ENCODE results near the gene PRSS2. TPM values are rescaled to one million over a fixed set of nuclear protein-coding genes. Genes with fewer than 3 reads are reported as not detected.
"Not testable (repeated sequence)": the region's sequence is repeated elsewhere in the genome, so short reads cannot be mapped to it uniquely, and the experiment has no call there.

The PRSS2 gene
- total RNA-seq, 3 donors from 2014 or later (not counting 1 experiment from before 2014, with no cell fraction given), result not detected

GRCh38 chr7:142762104-142762503, 8.7 kb upstream of the PRSS2 start:
- Mint-ChIP-seq H3K27me3 (ENCODE audit: low read depth in 2 of 2) (no peaks in the 10 kb centered on the region), H3K4me1 (peaks cover 7 to 33% of the 10 kb centered on the region in 2 donors), H3K9me3 (no peaks in the 10 kb centered on the region), H3K36me3 (no peaks in the 10 kb centered on the region), H3K4me3 (no peak overlapping the region), H3K27ac (no peak overlapping the region)
- Histone ChIP-seq H3K27me3 (ENCODE audit: control insufficient read depth, insufficient read depth, low read length) (peaks cover 2% of the 10 kb centered on the region), H3K4me3 (ENCODE audit: low read length) (no peak overlapping the region), H3K4me1 (ENCODE audit: control insufficient read depth, insufficient read depth, low read length) (no peaks in the 10 kb centered on the region), H3K36me3 (ENCODE audit: control insufficient read depth, insufficient read depth, low read length) (peaks cover 2% of the 10 kb centered on the region), H3K27ac (ENCODE audit: low read length) (no peak overlapping the region), H3K9me3 (ENCODE audit: control insufficient read depth, insufficient read depth, low read length) (no peaks in the 10 kb centered on the region)
- DNase-seq (no peak), ATAC-seq (no peak)
- intact Hi-C loops (cut with micrococcal nuclease), result no loop called here
- TF ChIP-seq CTCF (IDR thresholded peaks at IDR 0.05), result no peak
- WGBS (ENCODE audit: insufficient coverage), result no CpG with 5 or more reads among the region's 1 CpG

DNA sequence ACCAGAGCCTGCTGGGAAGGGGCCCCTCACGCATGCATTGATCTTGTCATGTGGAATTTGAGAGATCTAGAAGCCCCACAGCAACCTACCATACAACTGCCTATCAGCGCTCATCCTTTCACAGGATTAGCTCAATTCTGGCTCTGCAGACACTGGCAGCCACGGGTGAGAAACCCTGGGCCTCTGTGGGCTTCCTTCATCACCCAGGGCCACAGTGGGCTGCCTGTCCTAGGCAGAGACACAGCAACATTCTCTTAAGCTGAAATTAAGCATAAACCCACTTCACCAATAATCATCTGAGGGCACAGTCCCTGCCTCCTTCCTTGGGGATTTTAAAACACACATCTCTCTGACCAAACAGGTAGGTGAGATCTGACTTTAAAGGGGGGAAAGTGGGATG, 3.3 kb upstream of the PRSS2 start:
- no peaks in the 10 kb centered on the region for H3K9me3 Mint-ChIP-seq
- Histone ChIP-seq H3K4me1 (ENCODE audit: control insufficient read depth, insufficient read depth, low read length) (peaks cover 5% of the 10 kb centered on the region), H3K27ac (ENCODE audit: low read length) (no peak overlapping the region), H3K27me3 (ENCODE audit: control insufficient read depth, insufficient read depth, low read length) (no peaks in the 10 kb centered on the region), H3K9me3 (ENCODE audit: control insufficient read depth, insufficient read depth, low read length) (no peaks in the 10 kb centered on the region), H3K36me3 (ENCODE audit: control insufficient read depth, insufficient read depth, low read length) (peaks cover 2% of the 10 kb centered on the region), H3K4me3 (ENCODE audit: low read length) (no peak overlapping the region)
- WGBS (ENCODE audit: insufficient coverage), result 66% methylated on average over 3 of the region's 3 CpGs
- ATAC-seq (no peak), DNase-seq (no peak)
- no peaks in the 10 kb centered on the region for H3K27me3 Mint-ChIP-seq (ENCODE audit: low read depth in 2 of 2)
- no peak for TF ChIP-seq CTCF (IDR thresholded peaks at IDR 0.05)
- H3K27ac Mint-ChIP-seq, result peak overlapping the region in 1 of 2 donors; percentile 9
- H3K4me3 Mint-ChIP-seq, result no peak overlapping the region
- H3K4me1 Mint-ChIP-seq, result peaks cover 36 to 42% of the 10 kb centered on the region in 2 donors
- intact Hi-C loops (cut with micrococcal nuclease), result no loop called here
- no peaks in the 10 kb centered on the region for H3K36me3 Mint-ChIP-seq

GRCh38 chr7:142767861-142768260, 2.9 kb upstream of the PRSS2 start:
- Mint-ChIP-seq H3K36me3 (no peaks in the 10 kb centered on the region), H3K4me3 (no peak overlapping the region), H3K27me3 (ENCODE audit: low read depth in 2 of 2) (no peaks in the 10 kb centered on the region), H3K27ac (no peak overlapping the region), H3K9me3 (no peaks in the 10 kb centered on the region), H3K4me1 (peaks cover 36 to 43% of the 10 kb centered on the region in 2 donors)
- peaks cover 5% of the 10 kb centered on the region for H3K4me1 ChIP-seq (ENCODE audit: control insufficient read depth, insufficient read depth, low read length)
- H3K27me3 ChIP-seq (ENCODE audit: control insufficient read depth, insufficient read depth, low read length), result no peaks in the 10 kb centered on the region
- ATAC-seq (no peak), DNase-seq (no peak)
- no peaks in the 10 kb centered on the region for H3K9me3 ChIP-seq (ENCODE audit: control insufficient read depth, insufficient read depth, low read length)
- intact Hi-C loops (cut with micrococcal nuclease), result no loop called here
- TF ChIP-seq CTCF (IDR thresholded peaks at IDR 0.05), result no peak
- WGBS (ENCODE audit: insufficient coverage), result 94% methylated on average over 1 of the region's 1 CpG
- no peak overlapping the region for H3K27ac ChIP-seq (ENCODE audit: low read length)
- H3K36me3 ChIP-seq (ENCODE audit: control insufficient read depth, insufficient read depth, low read length), result peaks cover 2% of the 10 kb centered on the region
- H3K4me3 ChIP-seq (ENCODE audit: low read length), result no peak overlapping the region

DNA sequence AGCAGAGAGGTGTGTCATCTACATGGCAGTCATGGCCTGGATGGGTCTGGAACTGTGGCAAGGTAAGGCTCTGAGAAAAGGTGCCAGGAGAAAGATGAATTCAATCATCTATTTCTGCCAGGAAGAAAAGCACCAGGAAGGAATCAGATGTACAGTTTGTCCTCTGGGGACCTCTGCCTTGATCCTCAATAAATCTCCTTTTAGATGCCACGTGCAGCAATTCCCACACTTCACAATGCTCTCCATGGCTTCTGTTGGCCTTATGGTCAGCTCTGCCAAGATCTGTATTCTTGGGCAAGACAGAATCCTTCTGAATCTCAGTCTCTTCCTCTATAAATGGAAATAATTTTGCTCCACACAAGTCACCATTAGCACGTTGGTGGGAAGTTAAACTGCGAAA, 1.9 kb upstream of the PRSS2 start:
- H3K4me3 Mint-ChIP-seq; H3K36me3 Mint-ChIP-seq; ATAC-seq; H3K27me3 ChIP-seq (ENCODE audit: control insufficient read depth, insufficient read depth, low read length); H3K4me1 ChIP-seq (ENCODE audit: control insufficient read depth, insufficient read depth, low read length); H3K27ac ChIP-seq (ENCODE audit: low read length); intact Hi-C loops (cut with micrococcal nuclease); H3K4me3 ChIP-seq (ENCODE audit: low read length); DNase-seq; H3K9me3 Mint-ChIP-seq; H3K9me3 ChIP-seq (ENCODE audit: control insufficient read depth, insufficient read depth, low read length); H3K27me3 Mint-ChIP-seq (ENCODE audit: low read depth in 2 of 2); H3K36me3 ChIP-seq (ENCODE audit: control insufficient read depth, insufficient read depth, low read length); H3K27ac Mint-ChIP-seq: not testable (repeated sequence)
- peaks cover 45 to 46% of the 10 kb centered on the region in 2 donors for H3K4me1 Mint-ChIP-seq
- 79% methylated on average over 3 of the region's 3 CpGs for WGBS (ENCODE audit: insufficient coverage)

All from natural killer cell (primary cell).